HG02623 (cell line): ENCODE measurements around the gene TEX35.
A peak's percentile ranks its signal among the peaks of the same experiment; 100 is the strongest.
"Not testable (repeated sequence)": the region's sequence is repeated elsewhere in the genome, so short reads cannot be mapped to it uniquely, and the experiment has no call there.

Experiments used
- ATAC-seq: cut with Tn5 transposase; IDR thresholded peaks from one replicate; pipeline ENCODE4 v1.9.1; 2021; ENCODE audit warnings: moderate library complexity; ENCODE audit not compliant: unreplicated experiment

Gene TEX35

GRCh38 chr1:178493301-178493741, 19.6 kb upstream of the TEX35 start:
- no peak for ATAC-seq

- no peak for ATAC-seq
Observed at GRCh38 chr1:178494569-178494971, 18.3 kb upstream of the TEX35 start.

- no peak for ATAC-seq
Observed at GRCh38 chr1:178495158-178495557, 17.8 kb upstream of the TEX35 start.

GRCh38 chr1:178495741-178496409, 17.0 kb upstream of the TEX35 start:
- ATAC-seq: no peak

- ATAC-seq: no peak
Observed at GRCh38 chr1:178496410-178497135, 16.3 kb upstream of the TEX35 start, which contains the start of gene CLEC20A. Gene CLEC20A (minus strand): TSS chr1:178496964. CDS start chr1:178496939, 25 bp downstream.

GRCh38 chr1:178497903-178498478, 14.9 kb upstream of the TEX35 start:
- ATAC-seq: no peak

- ATAC-seq: no peak
Observed at GRCh38 chr1:178498896-178499675, 13.8 kb upstream of the TEX35 start.

- ATAC-seq: no peak
Observed at GRCh38 chr1:178500091-178500770, 12.7 kb upstream of the TEX35 start.

- no peak for ATAC-seq
Observed at GRCh38 chr1:178500936-178501554, 11.9 kb upstream of the TEX35 start.

- peak; percentile 69 for ATAC-seq
Observed at GRCh38 chr1:178501705-178502329, 11.1 kb upstream of the TEX35 start.

- no peak for ATAC-seq
Observed at GRCh38 chr1:178502330-178502714, 10.6 kb upstream of the TEX35 start.

GRCh38 chr1:178502856-178503255, 10.1 kb upstream of the TEX35 start:
- ATAC-seq: no peak

GRCh38 chr1:178503316-178503715, 9.6 kb upstream of the TEX35 start:
- ATAC-seq: not testable (repeated sequence)

GRCh38 chr1:178503849-178504248, 9.1 kb upstream of the TEX35 start:
- ATAC-seq: no peak

- ATAC-seq: no peak
Observed at GRCh38 chr1:178504286-178504685, 8.6 kb upstream of the TEX35 start.

- no peak for ATAC-seq
Observed at GRCh38 chr1:178506177-178506576, 6.7 kb upstream of the TEX35 start.

- ATAC-seq: no peak
Observed at GRCh38 chr1:178506669-178507068, 6.2 kb upstream of the TEX35 start.

- ATAC-seq: no peak
Observed at GRCh38 chr1:178509414-178510007, 3.4 kb upstream of the TEX35 start.

- no peak for ATAC-seq
Observed at GRCh38 chr1:178510155-178510554, 2.8 kb upstream of the TEX35 start.
